Head of caudate nucleus (tissue), 42 donors: ENCODE results near the gene PFN3.

Experiments used
- DNase-seq, 42 donors: peaks; one replicate each; pipeline versions ENCODE4 v3.0.0 to v3.0.0-alpha.2; 2020 to 2021; ENCODE audit warnings: mixed read lengths in 7 of 42
- intact Hi-C: fragments of 100-400 bp; cut with DNase I; formaldehyde crosslinking; loops from one replicate; pipeline ENCODE4 v1.15.0; 2022

Gene PFN3, protein sequence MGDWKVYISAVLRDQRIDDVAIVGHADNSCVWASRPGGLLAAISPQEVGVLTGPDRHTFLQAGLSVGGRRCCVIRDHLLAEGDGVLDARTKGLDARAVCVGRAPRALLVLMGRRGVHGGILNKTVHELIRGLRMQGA

DNA sequence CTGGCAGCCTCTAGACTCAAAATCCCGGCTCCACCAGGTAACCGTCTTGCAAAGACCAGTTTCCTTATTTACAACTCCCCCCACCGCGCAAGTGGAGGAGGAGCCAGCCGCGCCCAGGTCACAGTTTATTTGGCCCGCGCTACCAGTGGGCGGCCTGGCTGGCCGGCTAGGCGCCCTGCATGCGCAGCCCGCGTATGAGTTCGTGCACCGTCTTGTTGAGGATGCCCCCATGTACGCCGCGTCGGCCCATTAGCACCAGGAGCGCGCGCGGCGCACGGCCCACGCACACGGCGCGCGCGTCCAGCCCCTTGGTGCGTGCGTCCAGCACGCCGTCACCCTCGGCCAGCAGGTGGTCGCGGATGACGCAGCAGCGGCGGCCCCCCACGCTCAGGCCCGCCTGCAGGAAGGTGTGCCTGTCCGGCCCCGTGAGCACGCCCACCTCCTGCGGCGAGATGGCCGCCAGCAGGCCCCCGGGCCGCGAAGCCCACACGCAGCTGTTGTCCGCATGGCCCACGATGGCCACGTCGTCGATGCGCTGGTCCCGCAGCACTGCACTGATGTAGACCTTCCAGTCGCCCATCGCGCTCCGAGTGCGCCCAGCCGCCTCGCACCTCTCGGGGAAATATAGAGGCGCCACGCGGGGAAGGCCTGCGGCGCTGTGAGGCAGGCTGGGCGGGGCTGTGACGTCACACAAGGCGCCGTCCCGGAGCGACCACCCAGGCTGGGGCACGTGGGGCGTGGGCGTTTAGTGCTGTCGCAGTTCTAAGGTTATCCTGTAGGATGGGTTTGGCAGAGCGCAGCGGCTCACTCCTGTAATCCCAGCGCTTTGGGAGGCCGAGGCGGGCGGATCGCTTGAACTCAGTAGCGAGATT, at the start of gene PFN3:
Gene PFN3 (minus strand): TSS at position 665 of the 872 bp plus-strand sequence. CDS start 85 bp downstream, at position 580.
- intact Hi-C loops: no loop called here
- DNase-seq: peak in 4 of 42 donors; percentile 37 to 46 (median 44)

DNA sequence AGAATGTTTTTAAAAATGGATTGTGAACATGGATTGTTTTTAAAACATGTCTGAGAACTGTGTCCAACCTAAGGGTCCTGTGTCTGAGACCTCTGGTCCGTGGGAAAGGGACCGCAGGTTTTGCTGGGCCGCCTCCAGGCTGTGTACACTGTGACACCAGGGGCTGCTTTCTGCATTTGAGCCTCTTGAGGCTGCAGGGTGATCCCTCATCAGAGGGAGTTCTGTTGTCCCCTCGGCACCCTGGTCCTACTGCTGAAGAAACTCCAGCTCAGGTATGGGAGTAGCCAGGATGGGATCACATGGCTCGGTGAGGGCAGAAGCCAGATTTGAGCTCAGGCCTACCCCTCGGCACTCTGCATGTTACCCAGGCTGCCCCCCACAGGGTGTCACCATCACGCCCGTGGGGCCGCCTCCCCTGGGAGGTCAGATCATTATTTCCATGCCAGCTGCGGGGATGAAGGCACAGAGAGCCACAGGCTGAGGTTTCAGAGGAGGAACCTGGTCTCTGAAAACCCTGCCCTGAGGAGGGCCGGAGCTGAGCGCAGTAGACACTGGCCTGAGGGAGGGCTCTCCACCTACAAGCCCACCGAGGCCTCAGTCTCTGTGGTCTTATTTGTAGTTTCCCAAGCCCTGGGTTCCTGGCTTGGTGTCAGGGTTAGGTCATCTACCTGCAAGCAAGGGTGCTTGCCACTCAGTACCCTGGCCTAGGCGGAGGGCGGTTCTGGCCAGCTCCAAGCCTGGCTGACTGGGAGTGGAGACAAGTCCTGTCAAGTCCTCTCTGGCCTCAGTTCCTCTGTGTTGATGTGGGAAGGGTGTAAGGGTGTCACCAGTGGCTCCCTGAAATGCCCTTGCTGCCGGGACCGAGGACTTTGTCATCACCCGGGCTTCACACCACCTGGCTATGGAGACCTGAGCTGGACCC, 48.9 kb upstream of the PFN3 start:
- intact Hi-C loops: loop anchor here (5.0 kb wide), 2 partner anchors 42 to 57 kb away; partner anchors contain the start of gene F12
- DNase-seq: no peak

DNA sequence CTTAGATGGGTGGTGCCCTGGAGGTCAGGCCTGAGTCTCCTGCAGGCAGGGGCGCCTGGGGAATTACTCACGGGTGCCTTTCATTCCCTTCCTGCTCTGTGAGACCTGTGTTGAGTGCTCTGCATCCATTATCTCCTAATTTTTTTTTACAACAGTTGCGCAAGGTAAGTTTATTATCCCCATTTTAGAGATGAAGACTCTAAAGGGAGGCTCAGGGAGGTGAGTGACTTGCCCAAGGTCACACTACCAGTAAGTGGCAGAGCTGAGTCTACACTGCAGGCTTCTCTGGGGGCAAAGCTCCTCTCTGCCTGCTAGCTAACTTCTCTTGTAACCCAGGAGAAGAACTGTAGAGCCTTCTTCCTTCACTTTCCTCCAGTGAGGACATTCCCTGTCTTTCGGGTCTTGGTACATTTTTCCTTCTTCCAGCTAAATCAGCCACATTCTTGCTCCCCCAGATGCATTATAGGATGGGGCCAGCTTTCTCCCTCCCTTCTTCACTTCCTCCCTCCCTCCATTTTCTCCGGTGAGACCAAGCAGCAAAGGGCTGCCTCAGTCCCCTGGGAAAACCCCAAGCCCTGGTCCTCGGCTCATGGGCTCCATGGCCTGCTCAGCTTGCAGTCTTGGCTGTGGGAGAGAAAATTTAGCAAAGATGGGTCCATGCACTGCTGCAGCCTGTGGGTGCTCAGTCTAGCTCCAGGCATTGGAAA, 47.9 kb upstream of the PFN3 start:
- DNase-seq: no peak
- intact Hi-C loops: no loop called here

DNA sequence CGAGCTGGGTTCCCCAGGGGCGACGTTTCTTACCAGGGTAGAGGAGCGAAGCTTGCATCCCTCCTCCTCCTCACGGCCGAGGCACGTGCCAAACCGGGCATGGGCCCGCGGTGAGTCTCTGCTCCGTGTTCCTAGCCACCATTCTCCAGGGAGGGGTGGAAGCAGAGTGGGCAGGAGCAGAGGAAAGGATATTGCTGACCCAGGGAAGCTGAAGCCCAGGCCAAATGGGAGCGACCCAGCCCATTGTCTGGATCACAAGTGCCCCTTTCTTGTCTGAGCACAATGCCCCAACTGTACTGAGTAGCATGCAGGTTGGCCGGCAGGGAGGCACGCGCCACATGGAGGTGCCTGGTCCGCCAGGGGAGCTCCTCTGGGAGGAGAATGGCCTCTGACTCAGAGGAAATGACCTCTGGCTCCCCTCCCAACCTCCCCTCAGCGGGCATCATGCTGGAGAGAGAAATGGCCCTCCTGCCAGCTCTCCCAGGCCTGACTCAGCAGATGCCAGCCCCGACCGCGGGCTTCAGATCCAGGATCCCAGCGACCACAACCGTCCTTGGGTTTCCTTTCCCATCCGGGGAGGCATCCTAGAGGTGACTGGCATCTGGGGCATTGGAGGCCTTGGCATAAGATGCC, 47.3 kb upstream of the PFN3 start:
- DNase-seq: peak; percentile 76 to 97 (median 87)
- intact Hi-C loops: no loop called here

DNA sequence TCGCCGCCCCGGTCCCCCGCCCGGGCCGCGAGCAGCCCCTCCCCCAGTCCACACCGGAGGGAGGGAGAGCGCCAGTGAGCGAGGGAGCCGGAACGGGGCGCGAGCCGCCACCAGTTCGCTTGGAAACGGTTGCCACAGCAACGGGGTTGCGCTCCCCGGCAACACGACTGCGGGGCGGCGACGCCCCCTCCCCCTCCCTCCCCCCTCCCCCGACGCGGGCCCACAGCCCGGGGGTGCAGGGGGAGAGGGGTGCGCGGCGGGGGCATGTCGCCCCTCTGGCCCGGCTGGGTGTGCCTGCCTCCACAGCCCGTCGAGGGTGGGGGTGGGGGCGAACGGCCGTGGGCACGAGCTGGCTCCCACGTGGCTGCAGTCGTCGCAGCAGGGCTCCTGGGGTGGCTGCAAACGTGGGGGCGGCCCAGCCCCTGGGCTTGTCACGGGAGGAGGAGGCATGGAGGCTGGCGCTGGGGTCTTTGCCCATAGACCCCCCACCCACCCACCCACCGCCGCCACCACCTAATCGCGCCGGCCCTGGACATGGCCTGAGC, 46.7 kb upstream of the PFN3 start:
- intact Hi-C loops: no loop called here

DNA sequence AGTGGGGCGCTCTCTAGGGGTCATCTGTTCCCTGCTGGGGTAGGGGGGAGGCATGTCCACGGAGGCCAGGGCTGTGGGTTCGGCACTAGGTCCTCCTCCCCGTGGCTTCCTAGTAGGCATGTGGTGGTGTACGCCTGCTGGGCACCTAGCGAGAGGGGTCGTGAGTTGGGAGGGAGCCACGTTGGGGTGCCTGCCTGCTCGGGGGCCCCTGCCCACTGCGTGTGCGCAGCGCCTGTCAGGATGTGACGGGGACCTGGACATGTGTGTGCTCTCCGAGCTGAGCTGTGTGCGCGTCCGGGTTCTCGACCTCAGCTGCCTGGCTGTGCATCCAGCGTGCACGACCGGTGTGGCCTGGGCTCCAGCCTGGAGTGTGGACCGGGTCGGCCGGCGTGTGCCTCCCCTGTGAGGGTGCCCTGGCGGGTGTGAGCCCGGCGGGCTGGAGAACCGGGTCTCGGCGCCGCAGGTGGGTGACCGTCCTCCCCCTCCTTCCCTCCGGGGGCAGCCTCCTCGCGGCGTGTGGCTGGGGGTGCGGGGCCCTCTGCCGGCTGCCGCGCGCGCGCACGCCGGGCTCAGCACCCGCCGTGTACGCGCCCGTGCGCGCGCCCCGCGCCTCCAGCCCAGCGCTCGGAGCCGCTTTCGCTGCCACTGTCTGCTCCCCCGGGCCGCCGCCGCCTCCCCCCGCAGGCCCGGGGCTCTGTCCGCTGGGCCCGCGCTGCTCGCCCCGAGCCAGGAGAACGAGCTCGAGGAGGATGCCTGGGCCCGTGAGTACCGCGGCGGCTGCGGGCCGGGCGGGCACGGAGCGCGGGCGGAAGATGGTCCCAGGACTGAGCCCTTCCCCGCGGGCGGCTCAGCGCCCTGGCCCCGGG, 46.0 kb upstream of the PFN3 start, which contains the start of gene PRR7:
Gene PRR7 (plus strand): TSS at position 615 of the 866 bp plus-strand sequence. CDS start 8,254 bp downstream, outside the sequence.
- DNase-seq: peak in 40 of 42 donors; percentile 65 to 92 (median 84)
- intact Hi-C loops: no loop called here

More for the DNA sequence above, 46.7 kb upstream of the PFN3 start:
- DNase-seq: peak; percentile 64 to 92 (median 84)

DNA sequence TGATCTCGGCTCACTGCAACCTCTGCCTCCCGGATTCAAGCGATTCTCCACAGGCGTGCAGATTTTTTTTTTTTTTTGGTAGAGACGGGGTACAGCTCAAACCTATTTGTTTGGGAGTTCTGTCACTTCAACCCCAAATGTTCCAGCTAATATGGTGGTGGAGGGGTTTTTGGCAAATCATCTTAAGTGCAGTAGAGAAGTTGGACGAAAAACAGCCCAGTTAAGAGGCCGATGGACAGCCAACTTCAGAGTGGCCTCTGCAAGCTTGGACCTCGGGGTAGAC, 45.4 kb upstream of the PFN3 start:
- intact Hi-C loops: no loop called here
- no peak for DNase-seq

DNA sequence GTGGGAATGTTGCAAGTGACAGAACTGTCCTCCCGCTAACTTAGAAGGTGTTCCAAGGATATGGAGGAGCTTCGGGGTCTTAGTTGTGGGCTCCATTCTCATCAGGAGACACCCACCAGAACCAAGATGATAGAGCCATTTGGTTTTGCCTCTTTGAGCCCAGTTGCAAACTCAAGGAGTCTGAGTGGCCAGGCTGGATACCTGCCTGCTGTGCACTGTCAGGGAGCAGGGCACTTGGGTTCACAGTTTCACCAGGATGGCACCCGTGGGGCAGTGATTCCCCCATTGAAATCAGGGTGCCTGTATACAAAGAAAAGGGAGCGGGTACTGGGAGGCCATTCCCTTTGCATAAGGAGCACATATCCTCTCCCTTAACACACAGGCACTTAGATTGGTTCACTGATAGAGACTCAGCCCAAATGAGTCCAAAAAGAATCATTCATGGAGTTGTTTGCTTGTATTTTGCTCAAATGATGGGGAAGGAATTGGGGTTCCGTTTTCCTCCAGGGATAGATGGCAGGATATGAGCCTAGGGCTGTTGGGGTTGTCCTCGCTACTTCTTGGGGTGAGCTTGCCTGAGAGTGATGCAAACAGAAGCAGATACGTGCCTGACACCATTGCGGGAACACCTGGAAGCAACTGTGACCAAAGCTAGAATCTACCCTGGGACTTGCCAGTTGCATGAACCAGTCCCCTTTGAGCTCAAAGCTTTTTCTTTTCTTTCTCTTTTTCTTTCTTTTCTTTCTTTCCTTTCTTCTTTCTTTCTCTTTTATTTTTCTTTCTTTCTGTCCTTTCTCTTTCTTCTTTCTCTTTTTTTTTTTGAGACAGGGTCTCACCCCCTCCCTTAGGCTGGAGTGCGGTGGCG, 44.8 kb upstream of the PFN3 start:
- DNase-seq: no peak
- intact Hi-C loops: no loop called here

DNA sequence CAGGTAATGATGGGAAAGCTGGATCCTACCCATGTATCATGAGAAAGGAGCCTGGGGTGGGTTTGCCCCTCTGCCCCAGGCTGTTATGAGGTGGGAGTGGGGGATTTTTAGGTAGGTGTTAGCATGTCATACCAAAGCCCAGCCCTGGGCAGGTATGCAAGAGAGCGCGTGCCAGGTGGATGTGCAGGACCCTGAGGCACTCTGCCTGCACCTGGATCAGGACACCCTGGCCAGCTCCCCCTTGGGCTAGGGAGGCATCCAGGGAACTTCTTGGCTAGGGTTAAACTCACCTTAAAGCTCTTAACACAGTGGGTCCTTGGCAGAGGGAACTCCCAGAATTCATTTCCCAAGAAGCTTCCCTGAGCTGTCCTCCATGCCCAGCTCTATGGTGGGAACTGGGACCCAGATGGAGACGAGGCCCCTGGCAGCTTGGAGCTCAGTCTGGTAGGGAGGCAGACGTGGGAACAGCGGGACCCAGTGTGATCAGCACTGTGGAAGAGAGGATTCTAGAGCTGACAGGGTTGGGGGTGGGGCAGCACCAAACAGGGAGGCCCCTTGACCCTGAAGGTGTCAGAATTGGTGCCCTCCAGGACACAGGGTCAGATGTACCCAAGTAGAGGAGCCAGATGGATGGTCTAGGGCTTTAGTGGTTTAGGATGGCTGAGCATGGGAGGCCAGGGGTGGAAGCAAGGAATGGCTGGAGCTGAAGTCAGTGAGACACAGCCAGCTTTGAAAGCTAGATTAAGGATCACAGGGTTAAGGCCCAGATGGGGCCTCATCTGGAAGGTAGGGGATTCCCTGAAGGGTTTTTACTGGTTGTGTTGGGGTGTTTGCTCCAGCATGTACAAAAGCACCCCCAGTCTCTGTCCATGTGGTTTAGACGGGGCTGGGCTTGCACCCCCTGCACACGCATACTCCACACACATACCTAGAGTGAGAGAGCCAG, 43.9 kb upstream of the PFN3 start:
- intact Hi-C loops: no loop called here
- DNase-seq: no peak

DNA sequence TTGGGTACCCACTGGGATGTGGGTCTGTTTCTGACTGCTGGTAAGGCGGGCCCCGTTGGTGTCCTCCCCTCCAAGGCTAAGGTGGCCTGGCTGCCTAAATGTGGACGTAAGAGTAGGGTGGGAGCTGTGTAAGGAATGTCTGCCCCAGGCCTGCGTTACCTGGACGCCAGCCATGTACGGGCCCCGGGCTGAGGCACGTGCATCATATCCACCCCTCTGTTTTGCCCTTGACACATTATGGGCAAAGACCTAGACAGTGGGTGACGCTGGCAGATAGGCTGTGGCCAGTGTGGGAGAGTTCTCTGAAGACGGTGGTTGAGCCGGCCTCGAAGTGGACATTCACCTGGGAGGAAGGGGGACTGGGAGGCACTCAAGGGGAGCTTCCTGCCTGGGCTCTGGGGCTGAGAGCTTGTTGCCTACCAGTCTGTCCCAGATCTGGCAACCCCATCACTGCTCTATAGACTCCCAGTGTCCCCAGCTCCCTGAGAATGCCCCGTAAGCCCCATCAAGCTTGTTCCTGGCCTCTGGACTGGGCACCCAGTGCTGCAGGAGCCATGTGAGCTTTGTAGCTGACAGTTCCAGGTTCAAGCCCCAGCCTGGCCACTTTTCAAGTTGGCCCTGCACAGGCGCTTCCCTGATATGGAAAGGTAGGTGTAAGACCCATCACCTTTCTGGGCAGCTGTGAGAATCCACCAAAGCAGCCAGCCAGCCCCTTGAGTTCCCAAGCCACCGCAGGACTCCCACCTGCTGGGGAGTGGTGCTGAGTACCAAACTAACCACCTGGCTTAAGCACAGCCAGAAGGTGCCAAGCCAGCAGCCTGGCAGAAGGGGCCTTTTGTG, 42.9 kb upstream of the PFN3 start:
- intact Hi-C loops: no loop called here
- no peak for DNase-seq

DNA sequence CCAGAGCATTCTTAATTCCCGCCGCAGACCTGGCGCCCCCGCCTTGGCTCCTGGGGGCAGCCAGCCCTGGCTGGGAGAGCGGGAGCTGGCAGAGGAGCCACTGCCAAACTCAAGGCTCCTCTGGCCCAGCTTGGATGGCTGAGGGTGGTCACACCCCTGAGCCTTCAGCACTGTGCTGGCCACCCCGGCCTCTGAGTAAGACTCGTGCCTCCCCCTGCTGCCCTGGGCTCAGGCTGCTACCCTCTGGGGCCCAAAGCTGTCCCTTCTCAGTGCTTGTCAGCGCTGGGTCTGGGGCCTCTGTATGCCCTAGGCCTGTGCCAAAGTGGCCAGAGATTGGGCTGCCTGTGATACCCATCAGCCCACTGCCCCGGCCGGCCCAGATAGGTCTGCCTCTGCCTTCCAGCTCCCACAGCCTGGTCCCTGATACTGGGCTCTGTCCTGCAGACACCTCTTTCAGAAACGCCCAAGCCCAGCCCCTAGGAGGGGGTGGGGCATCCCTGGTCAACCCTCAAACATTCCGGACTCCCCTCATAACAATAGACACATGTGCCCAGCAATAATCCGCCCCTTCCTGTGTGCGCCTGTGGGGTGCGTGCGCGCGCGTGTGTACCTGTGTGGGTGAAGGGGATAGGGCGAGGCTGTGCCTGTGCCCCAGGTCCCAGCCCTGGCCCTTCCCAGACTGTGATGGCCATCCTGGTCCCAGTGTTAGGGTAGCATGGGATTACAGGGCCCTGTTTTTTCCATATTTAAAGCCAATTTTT, 41.8 kb upstream of the PFN3 start:
- intact Hi-C loops: no loop called here
- DNase-seq: no peak

DNA sequence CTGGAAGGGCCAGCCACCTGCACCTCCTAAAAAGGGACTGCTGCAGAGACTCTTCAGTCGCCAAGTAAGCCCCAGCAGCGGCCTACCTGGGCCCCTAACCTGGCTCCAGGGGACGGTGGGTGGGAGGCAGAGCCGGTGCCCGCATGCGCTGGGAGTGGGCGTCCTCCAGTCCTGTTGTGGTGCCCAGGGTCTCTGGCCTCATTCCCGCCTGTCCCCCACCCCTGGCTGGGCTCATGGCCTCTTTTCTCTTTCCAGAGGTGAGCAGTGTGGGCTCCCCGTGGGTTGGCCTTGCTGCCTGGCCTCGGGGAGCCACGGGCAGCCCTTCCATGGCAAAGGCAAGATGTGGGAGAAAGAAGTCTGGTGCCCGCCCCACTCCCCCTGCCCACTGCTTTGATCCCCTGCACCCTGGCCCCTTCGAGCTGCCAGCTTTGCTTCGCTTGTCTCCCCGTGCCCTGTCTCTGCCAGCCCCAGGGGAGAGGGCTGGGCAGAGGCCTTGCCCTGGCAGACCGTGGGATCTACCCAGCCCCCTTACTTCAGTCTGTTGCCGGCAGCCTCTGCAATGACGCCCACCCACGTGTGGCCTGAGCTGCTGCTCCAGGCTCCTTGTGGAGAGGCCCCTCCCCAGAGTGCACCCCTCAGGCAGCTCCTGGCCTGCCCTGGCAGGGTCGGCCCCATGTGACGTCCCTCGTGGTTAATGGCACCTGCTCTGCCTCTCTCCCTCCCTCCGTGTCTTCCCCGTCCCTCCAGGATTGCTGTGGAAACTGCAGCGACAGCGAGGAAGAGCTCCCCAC, 40.7 kb upstream of the PFN3 start:
- intact Hi-C loops: no loop called here
- no peak for DNase-seq
